Superior temporal gyrus (tissue), 1 donor: ENCODE measurements around the gene RNF214.
"Not testable (repeated sequence)": the region's sequence is repeated elsewhere in the genome, so short reads cannot be mapped to it uniquely, and the experiment has no call there.

ENCODE experiments used
- DNase-seq: peaks from one replicate; pipeline ENCODE4 v3.0.0-alpha.2; 2016; ENCODE audit errors: extremely low spot score

RNF214 gene

DNA sequence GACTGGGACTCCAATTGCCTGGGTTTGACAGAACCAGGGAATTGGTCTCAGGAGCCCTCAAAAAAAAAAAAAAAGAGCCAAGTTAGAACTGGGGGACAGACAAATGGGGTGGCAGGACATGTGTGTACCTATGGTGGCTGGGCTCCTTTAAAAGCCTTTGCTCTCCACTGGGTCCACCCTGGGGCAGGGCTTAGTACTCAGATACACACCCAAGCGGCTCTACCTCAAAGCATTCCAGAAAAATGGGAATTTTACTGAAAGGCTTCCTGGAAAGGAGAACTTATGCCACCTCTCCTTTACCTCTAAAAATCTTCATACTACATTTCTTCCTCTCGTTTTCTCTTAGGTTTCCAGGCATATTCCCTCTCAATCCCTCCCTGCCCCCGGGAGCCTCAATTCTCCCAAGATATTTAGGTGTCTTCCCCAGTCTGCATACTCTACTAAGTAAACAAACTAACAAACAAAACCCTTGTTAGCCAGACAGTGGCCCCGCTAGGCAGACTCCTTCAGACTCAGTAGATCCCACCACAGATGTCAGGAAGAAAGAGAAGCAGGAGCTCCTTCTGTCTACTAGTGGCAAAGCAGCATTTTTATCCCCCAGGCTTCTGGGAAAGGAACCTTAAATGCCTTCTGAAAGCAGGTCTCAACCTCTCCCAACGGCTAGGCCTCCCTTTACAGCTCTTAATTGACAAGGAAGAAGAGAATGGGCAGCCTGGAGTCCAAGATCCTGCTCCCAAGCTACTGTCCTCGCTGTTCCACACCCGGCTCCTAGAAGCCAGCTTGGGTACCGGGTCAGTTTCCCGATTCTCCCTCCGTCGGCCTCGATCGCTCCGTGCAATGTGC, 1.3 kb upstream of the RNF214 start:
- DNase-seq: no peak

DNA sequence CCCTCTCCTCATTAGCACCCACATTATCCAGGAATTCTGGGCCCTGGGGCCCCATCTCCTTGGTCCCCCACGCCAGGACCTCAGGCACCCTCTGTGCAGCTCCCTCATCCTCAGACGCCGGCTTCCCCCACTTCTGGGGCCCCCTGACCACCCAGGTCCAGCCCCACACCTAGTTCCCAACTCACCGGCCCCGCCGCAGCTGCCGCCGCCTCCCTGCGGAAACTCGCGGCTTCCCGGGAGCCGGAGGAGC, 704 bp upstream of the RNF214 start, which contains the start of gene PCSK7:
Gene PCSK7, minus strand, starts transcription at position 232 of the 250 bp plus-strand sequence. CDS start 2,229 bp downstream, outside the sequence.
- DNase-seq: no peak

GRCh38 chr11:117232911-117233409, 489 bp downstream of the RNF214 start:
- no peak for DNase-seq

DNA sequence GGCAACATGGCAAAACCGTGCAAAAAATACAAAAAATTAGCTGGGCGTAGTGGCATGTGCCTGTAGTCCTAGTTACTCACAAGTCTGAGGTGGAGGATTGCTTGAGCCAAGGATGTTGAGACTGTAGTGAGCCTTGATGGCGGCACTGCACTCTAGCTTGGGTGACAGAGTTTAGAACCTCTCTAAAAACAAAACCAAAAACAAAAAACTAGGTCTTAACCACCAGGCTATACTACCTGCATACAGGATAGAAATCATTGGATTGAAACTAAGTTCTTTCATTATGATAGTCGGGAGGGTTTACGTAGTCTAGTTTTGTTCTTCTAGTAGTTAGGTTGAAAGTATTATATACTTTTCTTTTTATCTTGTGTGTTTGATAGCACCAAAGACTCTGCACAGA, 5.8 kb downstream of the RNF214 start:
- no peak for DNase-seq

- DNase-seq: no peak
Observed at GRCh38 chr11:117239295-117239694, 6.8 kb downstream of the RNF214 start.

GRCh38 chr11:117248341-117248740, 15.9 kb downstream of the RNF214 start:
- DNase-seq: no peak

- DNase-seq: no peak
Observed at GRCh38 chr11:117249571-117249970, 17.1 kb downstream of the RNF214 start.

- DNase-seq: no peak
Observed at GRCh38 chr11:117251506-117251905, 19.0 kb downstream of the RNF214 start.

- DNase-seq: no peak
Observed at GRCh38 chr11:117255966-117256365, 23.5 kb downstream of the RNF214 start.

DNA sequence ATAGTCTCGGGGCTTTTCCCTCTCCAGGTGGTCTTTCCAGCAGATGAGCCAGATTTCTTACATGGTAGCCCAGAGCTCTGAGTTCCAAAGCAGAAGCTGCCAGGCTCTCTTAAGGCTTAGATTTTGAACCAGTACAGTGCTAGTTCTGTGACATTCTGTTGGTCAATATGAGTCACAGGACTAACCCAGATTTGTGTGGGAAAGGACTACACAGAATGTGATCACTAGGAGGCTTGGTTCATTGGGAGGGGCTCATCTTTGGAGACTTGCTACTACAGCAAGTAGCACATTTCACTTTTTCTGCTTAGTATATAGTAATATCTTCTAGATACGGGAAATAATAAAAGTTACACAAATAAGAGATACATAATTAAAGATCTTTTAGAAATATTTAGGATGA, 24.1 kb downstream of the RNF214 start:
- DNase-seq: no peak

DNA sequence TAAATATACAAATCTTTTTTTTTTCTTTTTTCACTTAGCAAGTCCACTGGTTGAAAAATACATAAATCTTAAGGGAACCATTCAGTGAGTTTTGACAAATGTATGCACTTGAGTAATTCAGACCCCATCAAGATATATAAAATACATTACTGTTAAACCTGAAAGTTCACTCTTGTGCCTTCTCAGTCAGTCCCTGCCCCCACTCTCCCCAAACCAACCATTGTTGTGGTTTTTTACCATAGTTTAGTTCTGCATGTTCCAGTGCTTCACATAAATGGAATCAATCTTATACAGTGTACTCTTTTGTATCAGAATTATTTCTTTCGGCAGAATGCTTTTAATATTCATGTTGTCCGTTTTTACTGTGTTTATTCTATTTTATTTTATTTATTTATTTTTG, 26.1 kb downstream of the RNF214 start:
- DNase-seq: no peak

GRCh38 chr11:117259417-117259816, 26.9 kb downstream of the RNF214 start:
- no peak for DNase-seq

GRCh38 chr11:117264624-117265323, 32.3 kb downstream of the RNF214 start:
- not testable (repeated sequence) for DNase-seq

DNA sequence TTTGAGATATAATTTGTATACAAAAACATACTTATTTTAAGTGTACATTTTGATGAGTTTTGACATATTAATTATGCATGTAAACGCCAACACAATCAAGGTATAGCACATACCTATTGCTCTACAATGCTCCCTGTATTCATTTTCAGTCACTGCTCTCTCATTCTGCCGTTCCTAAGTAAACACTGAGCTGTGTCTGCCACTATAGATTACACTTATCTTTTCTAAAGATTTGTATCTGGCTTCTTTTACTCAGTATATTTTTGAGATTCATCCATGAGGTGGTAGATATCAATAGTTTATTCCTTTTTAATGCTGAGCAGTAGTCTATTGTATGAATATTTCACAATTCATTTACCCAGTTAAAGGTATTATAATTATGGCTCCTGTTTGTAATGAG, 33.3 kb downstream of the RNF214 start:
- no peak for DNase-seq

DNA sequence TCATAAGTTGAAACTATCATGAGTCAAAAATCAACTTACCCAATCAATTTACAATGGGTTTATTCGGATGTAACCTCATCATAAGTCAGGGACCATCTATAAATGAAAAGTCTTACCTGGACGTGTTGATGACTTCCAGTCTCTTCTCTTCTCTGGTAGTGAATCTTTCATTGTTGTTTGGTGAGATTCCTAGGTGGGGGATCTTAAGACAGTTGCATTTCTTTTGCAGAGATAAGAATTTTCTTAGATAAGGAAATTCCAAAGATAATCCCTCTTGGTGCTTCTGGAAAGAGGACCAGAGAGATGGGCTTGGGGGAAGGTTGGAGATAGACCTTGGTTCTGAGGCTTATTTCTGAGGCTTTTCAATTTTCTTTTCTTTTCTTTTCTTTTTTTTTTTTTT, 37.4 kb downstream of the RNF214 start:
- DNase-seq: no peak

GRCh38 chr11:117271208-117271607, 38.7 kb downstream of the RNF214 start:
- DNase-seq: no peak

- DNase-seq: not testable (repeated sequence)
Observed at GRCh38 chr11:117272175-117272574, 39.7 kb downstream of the RNF214 start.

DNA sequence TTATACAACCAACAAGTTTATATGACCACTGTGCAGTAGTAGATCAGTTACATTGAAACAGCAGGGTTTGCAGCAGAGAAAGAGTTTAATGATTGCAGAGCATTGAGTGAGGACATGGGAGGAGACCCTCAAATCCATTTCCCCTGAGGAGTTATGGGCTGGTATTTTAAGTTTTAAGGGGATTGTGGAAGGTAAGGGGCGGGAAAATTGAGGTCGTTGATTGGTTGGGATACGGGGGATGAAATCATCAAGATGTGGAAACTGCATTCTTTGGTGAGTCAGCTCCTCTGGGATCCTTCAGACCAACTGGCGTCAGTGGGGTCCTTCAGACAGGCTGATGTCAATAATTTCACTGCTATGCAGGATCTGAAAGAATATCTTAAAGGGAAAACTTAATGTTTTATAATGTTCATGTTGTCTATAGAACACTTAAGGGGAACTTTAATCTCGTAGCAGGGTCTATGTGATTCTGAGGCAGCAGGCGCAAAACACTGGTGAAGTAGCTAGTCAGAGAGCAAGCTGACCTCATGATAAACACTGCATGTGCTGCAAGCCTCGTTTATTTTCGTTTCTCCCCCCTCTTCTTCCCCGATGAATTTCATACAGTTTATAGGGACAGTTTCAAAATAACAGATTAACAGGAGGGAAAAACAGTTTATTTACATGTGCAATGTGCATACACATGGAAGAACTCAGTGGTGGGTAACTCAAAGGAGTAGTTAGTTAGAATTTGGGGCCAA, 41.2 kb downstream of the RNF214 start:
- DNase-seq: no peak

DNA sequence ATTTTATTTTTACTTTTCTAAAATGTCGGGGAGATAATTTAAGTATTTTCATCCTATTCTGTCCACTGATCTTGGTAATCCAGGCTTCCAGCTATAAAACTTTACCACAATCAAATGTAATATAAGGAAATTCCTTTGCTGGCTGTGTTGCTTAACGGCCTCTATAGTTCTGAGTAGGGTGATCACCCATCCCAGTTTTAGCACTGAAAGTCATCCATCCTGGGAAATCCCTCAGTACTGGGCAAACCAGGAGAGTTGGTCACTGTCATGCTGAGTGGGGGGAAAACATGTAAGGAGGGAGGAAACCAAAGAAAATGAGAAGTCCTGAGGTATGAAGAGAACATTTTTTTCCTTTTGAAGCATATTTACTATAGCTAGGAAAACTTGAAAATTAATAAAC, 45.9 kb downstream of the RNF214 start:
- DNase-seq: no peak

- DNase-seq: no peak
Observed at GRCh38 chr11:117279711-117280376, 47.4 kb downstream of the RNF214 start.

DNA sequence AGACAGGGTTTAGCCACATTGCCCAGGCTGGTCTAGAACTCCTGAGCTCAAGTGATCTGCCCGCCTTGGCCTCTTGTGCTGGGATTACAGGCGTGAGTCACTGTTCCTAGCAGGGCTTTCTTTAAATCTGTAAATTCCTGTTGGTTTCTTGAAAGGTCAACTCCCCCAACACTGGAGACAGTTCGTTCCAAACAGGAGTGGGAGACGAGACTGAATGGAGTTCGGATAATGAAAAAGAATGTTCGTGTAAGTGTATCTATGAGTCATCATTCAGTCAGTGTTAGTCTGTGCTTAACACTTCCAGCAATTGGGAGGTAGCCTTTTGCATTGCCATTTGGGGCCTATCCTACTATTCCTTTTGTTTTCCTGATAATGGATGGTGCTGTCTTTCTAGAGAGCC, 48.7 kb downstream of the RNF214 start:
- DNase-seq: peak; percentile 24

DNA sequence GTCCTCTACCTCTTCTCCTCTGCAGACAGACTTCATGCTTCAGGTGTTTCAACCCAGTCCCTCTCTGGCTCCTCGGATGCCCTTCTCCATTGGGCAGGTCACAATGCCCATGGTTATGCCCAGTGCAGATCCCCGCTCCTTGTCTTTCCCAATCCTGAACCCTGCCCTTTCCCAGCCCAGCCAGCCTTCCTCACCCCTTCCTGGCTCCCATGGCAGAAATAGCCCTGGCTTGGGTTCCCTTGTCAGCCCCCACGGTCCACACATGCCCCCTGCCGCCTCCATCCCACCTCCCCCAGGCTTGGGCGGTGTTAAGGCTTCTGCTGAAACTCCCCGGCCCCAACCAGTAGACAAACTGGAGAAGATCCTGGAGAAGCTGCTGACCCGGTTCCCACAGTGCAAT, 49.4 kb downstream of the RNF214 start:
- DNase-seq: no peak
